ENCODE data around the gene ZSCAN2.
"Not testable (repeated sequence)": the region's sequence is repeated elsewhere in the genome, so short reads cannot be mapped to it uniquely, and the experiment has no call there.

Gene ZSCAN2

GRCh38 chr15:84642640-84643039 lies 41.8 kb downstream of the ZSCAN2 start:
- not testable (repeated sequence) for DNase-seq

- no peak for DNase-seq
Observed at GRCh38 chr15:84643838-84644237, 43.0 kb downstream of the ZSCAN2 start.

GRCh38 chr15:84645496-84645895 lies 44.7 kb downstream of the ZSCAN2 start:
- no peak for DNase-seq

DNA sequence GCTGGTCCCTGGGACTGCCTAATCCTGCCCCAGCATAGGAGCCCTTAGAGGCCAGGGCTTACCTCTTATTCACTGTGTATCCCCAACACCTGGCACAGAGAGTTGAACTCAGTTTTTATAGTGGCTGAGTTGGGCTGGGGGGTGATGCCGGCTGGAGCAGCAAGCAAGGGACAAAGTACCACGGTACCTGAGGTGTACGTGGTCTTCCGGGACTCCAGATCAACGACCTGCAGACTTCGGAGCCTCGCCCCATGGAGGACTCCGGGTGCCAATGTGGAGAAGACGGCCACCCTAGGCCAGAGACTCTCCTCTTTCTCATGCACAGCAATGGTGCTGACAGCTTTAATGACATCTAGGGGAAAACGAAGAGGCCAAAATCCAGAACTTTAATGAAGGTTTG lies 45.2 kb downstream of the ZSCAN2 start:
- no peak for DNase-seq

DNA sequence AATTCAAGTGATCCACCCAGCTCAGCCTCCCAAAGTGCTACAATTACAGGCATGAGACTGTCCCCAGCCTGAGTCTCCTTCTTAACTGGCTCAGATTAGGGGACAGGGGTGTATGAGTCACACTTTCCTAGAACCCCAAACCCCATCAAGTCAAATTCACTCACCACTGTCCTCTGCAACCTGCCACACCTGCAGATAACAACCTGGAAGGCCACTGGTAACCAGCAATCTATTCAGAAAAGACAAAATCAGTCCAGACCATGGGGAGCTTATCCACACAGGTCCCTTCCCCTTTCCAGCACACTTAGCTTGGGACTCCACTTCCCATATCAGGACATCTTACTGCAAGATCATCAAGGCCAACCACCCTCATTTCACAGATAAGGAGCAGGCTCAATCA lies 46.9 kb downstream of the ZSCAN2 start:
- no peak for DNase-seq

GRCh38 chr15:84648539-84648938 lies 47.7 kb downstream of the ZSCAN2 start:
- DNase-seq = no peak

GRCh38 chr15:84649706-84650105 lies 48.9 kb downstream of the ZSCAN2 start:
- no peak for DNase-seq

DNA sequence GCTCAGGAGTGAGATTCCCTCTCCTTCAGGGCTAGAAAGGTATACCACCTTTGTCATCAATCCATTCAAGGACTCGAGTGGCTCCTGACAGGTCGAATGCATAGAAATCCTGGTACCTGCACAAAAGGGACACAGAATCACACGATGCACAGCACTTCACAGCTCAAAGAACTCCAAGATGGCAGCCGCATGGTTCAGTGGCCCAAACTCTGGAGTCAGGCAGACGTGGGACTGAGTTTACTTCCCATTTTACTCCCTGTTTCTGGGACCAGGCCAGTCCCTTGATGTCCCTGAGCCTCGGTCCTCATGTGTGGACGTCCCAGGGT lies 52.7 kb downstream of the ZSCAN2 start:
- DNase-seq = no peak

GRCh38 chr15:84653910-84654688 lies 53.3 kb downstream of the ZSCAN2 start, which contains the start of gene WDR73:
TSS of gene WDR73 (minus strand) at chr15:84654283. CDS start at chr15:84654274, 9 bp downstream.
- DNase-seq = peak; percentile 96

DNA sequence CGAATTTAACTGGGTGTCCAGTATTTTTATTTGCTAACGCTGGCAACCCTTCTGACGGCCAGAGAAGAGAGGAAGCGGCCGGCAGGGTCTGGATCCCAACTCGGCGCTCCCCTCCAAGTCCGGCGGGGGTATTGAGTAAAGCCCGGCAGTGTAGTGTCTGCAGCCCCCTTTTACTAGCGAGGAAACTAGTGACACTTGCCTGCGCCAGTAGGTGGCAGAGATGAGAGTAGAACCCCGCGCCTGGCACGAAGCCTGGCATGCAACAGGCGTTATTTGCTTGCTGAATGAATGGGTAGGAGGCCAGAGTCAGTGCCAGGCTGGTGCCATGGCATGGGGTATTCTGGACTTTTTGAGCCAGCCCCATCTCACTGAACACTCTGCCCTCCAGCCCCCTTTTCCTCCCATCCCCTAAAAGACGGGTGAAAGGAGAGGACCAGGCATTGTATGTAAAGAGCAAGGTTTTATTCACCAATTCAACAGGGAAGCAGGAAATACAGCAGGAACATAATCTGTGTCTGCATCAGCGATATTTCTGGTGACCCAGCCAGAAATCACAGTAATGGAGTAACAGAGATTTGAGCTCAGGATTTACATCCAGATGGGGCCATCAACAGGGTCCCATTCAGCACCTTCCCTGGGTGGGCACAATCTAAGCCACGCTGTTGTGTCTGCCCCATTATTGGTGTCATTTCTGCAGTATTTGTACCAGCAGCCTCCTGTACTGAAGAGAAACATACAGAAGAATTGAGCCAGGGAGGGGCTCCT lies 54.1 kb downstream of the ZSCAN2 start:
- peak; percentile 79 for DNase-seq

- no peak for DNase-seq
Observed at GRCh38 chr15:84656972-84657371, 56.2 kb downstream of the ZSCAN2 start.

- DNase-seq = no peak
Observed at GRCh38 chr15:84657748-84658079, 56.9 kb downstream of the ZSCAN2 start.

- DNase-seq = peak; percentile 90
Observed at GRCh38 chr15:84658080-84658787, 57.4 kb downstream of the ZSCAN2 start, which contains the start of gene NMB. TSS of gene NMB (minus strand) at chr15:84658199. CDS start at chr15:84658152, 47 bp downstream.

- DNase-seq = no peak
Observed at GRCh38 chr15:84658788-84659411, 58.1 kb downstream of the ZSCAN2 start.

- DNase-seq = no peak
Observed at GRCh38 chr15:84659904-84660781, 59.3 kb downstream of the ZSCAN2 start.

- DNase-seq = no peak
Observed at GRCh38 chr15:84661001-84661400, 60.2 kb downstream of the ZSCAN2 start.

DNA sequence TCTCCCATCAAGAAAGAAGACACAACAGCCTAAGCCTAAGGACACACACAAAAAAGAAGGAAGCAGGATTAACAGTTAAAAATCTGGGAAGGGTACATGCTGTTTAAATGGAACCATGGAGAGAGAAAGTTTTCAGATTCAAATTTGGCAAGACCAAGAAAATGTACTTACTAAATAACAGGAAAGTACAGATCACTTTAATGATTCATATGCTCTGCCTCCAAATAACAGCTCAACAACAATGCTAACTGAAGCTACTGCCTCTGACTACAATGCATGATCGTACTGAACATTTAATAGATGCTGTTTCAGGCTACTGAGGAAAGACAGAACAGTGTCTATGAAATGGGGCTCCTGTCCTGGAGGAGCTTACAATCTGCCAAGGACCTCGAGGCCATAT lies 65.6 kb downstream of the ZSCAN2 start:
- DNase-seq = no peak

- DNase-seq = no peak
Observed at GRCh38 chr15:84668221-84668982, 67.6 kb downstream of the ZSCAN2 start.

DNA sequence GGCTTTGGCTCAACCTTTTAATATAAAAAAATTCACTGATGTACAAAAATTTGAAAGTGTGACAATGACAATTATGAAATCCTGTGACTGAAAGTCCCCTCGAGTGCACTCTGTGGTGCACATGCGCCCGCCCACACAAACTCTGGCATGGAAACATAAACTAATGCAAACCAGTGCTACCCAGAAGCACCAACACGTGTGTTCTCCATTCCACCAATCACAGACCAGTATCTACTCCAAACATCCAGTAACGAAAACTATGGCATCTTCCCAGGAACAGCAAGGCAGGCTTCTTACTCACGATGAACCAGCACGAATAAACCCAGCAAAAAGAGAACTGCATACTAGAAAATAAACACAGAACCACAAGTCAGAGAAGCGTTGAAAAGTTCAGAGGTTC lies 68.9 kb downstream of the ZSCAN2 start:
- DNase-seq = no peak

- no peak for DNase-seq
Observed at GRCh38 chr15:84671211-84671610, 70.4 kb downstream of the ZSCAN2 start.

Measured in CD4-positive, alpha-beta T cell treated with Interleukin-21 for 1 hour (primary cell).